Activated CD8-positive, alpha-beta memory T cell treated with anti-CD3 and anti-CD28 coated beads for 24 hours (primary cell): ENCODE results near the gene PXDN.

Source experiments
- DNase-seq: peaks from one replicate; pipeline ENCODE4 v3.0.0-alpha.2; 2020

The PXDN gene

DNA sequence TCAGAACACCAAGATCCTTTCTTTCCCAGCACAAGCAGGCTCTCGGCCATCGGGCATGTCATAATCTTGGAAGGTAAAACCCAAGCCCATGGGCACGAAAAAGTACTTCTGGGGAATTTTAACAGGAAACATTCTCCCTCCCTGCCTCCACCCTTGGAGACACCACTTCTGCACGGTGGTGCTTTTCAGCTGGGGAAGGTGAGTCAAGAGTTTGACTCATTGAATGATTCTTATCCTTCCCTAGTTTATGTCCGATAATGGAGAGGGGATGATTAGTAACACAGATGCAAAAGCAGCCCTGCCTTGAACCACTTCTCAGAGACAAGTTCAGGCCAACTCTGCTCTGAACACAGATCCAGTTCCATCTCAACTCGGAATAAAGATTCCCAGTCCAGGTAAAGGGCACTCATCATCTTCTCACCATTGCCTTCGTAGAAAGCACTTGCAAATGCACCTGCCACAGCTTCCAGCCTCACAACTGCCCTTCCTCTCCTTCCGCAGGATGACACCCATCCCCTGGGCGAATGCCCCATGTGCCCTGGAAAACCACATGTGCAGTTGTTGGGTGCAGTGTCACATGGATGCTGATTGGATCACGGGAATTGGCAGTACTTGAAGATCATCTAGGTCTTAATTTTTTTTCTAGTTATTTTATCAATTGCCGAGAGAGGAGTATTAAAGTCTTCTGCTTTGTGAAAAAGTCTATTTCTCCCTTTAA lies 136.2 kb downstream of the PXDN start:
- no peak for DNase-seq

DNA sequence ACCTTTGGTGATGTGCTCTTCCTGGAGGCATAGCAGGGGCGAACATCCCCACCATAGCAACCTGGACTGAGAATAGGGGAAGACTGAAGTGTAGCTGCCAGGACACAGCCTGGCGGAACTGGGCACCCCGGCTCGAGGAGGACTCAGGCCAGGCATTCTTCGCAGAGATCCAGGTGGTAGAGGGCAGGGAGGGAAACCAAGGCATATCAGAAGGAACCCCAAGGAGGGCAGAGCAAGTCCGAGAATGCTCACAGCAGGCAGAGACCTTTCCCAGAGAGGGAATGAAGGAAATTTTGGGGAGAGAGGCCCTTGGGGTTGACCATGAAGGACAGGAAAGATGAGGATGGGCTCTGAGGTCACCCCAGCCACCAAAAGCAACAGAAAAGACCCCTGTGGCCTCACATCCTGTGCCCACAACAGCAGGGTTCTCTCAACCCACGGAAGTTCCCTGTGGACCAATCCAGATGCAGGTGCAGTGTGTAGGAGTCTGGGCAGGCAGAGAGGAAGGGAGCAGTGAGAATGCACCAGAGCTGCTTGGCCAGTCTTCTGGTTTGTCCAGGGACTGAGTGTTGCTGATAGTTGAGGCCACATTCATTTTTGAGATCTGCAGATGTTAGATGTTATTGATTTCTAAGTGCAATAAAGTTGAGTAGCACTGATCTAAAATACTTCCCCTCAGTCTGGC lies 136.9 kb downstream of the PXDN start:
- DNase-seq: no peak

DNA sequence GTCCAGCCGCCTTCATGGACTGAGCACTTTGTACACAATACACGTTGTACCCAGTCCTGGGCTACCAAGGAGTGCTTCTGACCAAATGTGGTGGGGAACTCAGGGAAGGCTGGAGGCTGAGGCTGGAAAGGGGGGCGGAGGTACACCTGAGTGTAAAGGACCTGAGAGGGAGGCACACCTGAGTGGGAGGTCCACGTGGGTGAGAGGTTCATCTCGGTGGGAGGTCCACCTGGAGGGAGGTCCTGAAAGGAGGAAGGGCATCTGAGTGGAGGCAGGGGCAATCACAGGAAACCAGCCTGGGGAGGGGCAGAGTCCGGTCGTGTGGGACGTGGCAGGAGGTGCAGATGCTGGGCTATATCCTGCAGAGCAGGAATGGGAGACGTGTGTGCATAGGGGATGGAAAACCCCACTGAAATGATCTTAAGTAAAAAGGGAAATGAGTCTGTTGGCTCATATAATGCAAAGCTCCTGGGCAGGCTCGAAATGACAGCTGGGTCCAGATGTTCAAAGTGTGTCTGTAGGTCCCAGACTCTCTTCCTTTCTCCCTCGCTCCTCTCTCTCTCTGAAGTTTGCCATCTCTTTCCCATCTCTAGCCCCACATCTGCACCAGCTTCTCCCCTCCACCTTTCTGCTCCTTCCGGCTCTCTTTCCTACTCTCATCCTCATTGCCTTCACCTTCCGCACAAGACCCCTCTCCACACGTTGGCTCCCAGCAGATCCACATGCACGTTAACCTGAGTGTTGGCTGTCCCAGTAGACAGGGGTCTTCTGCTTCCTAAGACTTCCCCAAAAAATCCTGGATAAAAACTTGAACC lies 137.7 kb downstream of the PXDN start:
- peak; percentile 17 for DNase-seq

DNA sequence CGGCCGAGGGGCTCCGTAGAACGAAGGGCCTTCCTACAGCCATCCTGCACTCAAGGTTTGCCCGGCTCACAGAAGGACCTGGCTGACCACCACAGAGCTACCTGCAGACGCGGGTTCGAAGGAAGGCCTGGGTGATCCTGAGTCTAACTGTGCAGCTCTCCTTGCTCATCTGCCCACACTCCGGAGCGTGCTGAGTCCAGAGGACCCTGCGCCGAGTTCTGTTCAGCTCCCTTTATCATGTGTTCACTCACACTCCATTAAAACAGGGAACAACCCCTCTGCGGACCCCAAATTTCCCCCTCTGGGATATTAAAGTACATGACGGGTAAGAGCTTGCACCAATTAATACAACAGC lies 138.3 kb downstream of the PXDN start:
- no peak for DNase-seq

GRCh38 chr2:1605102-1606045 lies 138.9 kb downstream of the PXDN start:
- DNase-seq: no peak

GRCh38 chr2:1603521-1603920 lies 140.8 kb downstream of the PXDN start:
- DNase-seq: no peak

DNA sequence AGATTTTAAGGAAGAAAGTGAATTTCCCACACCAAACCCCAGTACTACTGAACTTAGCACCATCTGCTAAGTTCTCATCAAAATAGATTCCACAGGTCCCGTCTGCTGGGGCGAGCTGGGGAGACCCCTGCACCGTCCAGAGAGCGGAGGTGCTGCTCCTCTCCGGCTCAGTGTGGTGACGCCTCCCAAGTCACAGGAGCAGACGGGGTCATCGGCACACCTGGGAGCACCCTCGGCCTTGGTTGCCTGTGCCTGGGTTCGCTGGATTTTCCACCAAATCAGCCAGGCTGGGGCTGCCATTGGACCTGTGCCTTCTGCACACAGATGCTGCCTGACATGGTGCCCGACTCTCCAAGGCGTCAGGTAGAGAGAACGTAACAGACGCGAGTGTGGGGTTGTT lies 141.3 kb downstream of the PXDN start:
- no peak for DNase-seq

GRCh38 chr2:1602278-1603010 lies 141.9 kb downstream of the PXDN start:
- DNase-seq: no peak

DNA sequence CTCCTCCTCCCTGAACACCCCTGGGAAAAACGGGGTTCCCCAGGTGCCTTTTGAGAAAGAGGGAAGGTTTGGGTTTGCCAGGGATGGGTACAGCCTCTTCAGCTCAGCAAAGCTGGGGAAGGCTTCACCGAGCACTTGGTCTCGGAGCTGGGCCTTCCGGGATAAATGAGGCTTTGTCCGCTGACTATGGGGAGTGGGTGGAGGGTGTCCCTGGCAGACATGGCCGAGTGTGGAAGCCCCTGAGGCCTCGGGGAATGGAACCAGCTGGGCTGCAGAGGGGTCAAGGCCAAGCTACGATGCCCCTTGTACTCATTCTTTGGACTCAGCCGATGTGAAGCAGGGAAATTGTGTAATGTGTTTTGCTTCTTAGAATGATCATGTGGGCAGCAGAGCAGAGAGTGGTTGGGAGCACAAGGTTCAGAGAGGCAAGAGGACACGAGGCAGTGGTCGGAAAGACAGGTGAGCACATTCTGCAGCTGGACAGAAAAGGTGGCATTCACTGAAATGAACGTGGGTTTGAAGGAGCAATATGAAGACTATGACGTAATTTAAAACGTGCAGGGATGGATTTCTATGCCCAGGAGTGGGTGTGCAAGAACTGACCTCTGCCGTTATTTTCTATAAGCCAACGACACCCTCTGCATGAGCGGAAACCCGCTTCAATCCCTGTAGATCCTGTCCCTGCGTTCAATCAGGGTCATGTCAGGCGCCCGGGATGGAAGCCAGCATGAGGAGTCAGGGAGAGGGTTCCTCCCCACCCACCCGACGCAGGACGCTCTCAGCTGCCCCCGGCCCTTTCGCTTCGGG lies 142.6 kb downstream of the PXDN start:
- no peak for DNase-seq

GRCh38 chr2:1601067-1601412 lies 143.3 kb downstream of the PXDN start:
- DNase-seq: no peak

DNA sequence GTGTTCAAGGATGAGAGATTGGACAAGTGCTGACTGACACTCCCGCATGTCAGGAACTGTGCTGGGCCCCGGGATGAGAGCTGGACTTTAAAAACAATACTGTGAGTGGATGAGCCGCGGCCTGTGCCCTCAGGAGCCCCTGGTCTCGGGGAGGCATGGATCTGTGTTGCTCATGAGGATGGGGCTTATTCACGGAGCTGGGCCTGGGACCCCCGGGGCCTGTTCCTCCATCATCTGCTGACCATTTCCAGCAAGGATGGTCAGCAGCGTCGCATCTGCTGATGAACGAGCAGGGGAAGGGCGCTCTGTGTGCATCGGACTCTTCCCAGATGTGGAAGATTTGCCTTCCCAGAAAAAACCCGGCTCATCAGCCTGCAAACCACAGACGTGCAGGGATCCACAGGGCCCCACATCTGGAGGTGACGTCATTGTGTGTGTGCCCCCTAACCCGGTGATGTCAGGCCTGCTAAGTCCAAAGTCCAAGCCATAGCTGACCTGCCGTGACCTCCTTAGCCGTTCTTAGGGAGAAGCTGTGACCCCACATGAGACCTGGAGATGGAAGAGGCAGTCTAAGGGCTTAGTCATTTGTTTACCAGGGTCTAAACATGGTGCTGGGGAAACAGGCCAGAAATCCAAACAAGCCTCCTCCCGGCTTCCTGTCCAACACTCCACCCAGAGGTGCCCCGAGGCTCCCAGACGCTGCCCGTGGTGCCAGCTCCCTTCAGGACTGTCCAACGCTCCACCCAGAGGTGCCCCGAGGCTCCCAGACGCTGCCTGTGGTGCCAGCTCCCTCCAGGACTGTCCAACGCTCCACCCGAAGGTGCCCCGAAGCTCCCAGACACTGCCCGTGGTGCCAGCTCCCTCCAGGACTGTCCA lies 143.9 kb downstream of the PXDN start:
- DNase-seq: peak; percentile 15

GRCh38 chr2:1599301-1600085 lies 144.8 kb downstream of the PXDN start:
- DNase-seq: peak; percentile 32

DNA sequence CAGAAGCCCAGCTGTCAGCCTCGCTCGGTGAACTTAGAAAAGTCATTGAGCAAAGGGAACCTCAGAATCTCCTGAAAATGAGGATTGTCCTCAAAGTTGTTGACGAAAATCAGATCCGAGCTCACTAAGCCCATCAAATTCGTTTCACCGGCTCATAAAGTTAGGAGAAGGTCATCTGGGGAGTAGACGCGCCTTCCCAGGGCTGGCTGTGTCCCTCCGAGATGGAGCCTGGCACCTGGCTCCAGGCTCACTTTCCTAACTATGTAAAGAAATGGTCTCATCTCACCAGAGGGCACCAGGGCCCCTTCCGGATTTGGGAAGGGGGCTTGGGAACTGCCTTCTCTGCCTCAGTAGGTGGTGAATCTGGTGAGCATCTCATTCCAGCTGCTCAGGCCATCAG lies 145.5 kb downstream of the PXDN start:
- peak; percentile 28 for DNase-seq

- peak; percentile 41 for DNase-seq
These were observed 146.1 kb downstream of the PXDN start for GRCh38 chr2:1598041-1598710.

- DNase-seq: no peak
These were observed 149.0 kb downstream of the PXDN start for GRCh38 chr2:1595274-1595673.

- peak; percentile 40 for DNase-seq
These were observed 149.7 kb downstream of the PXDN start for GRCh38 chr2:1594373-1595171.

DNA sequence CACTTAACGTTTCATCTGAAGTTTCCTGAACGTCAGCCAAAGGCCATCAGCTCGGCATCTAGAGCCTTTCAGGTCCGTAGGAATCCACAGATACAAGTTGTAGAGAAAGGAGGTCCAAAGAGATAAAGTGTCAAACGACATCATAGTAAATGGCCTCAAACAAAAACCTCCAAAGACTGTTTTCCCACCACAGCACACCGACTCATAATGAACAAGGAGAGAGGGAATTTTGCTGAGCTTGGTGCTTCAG lies 150.3 kb downstream of the PXDN start:
- no peak for DNase-seq
